Loucy (cell line): ENCODE data around the gene PHACTR1.

Experiments
- H2AFZ ChIP-seq: fragments of 200-600 bp; sonication (generic); 2 replicates; pipeline ENCODE4 v1.6.0; 2016; ENCODE audit warnings: antibody characterized with exemption, mild to moderate bottlenecking, low read length, moderate library complexity
- H3F3A ChIP-seq: fragments of 200-600 bp; 2 replicates; pipeline ENCODE4 v1.6.0; 2016; ENCODE audit warnings: antibody characterized with exemption, low read depth, mild to moderate bottlenecking
- H3K27me3 ChIP-seq: fragments of 200-600 bp; sonication (generic); 2 replicates; pipeline ENCODE4 v1.6.1; 2014; ENCODE audit warnings: low read length, mild to moderate bottlenecking; ENCODE audit not compliant: insufficient read depth, poor library complexity, severe bottlenecking
- H3K36me3 ChIP-seq: fragments of 200-600 bp; sonication (generic); 2 replicates; pipeline ENCODE4 v1.6.1; 2016; ENCODE audit warnings: low read length; ENCODE audit not compliant: insufficient read depth
- H3K4me1 ChIP-seq: fragments of 200-600 bp; sonication (generic); 2 replicates; pipeline ENCODE4 v1.5.1; 2014; ENCODE audit warnings: low read length, mild to moderate bottlenecking; ENCODE audit not compliant: insufficient read depth, poor library complexity, severe bottlenecking
- H3K4me2 ChIP-seq: fragments of 200-600 bp; sonication (generic); 2 replicates; pipeline ENCODE4 v1.6.0; 2014; ENCODE audit warnings: antibody characterized with exemption, low read length, low read depth, mild to moderate bottlenecking; ENCODE audit not compliant: poor library complexity, severe bottlenecking
- H3K4me3 ChIP-seq: fragments of 200-600 bp; sonication (generic); 2 replicates; pipeline ENCODE4 v1.5.1; 2014; ENCODE audit warnings: low read length, mild to moderate bottlenecking, mixed read lengths; ENCODE audit not compliant: poor library complexity, severe bottlenecking
- H3K79me2 ChIP-seq: fragments of 200-600 bp; sonication (generic); 2 replicates; pipeline ENCODE4 v1.6.1; 2014; ENCODE audit warnings: low read length; ENCODE audit not compliant: insufficient read depth
- H3K9ac ChIP-seq: fragments of 200-600 bp; sonication (generic); 2 replicates; pipeline ENCODE4 v1.6.0; 2014; ENCODE audit warnings: mild to moderate bottlenecking, low read depth, low read length, moderate library complexity; ENCODE audit not compliant: poor library complexity, severe bottlenecking
- H3K9me2 ChIP-seq: fragments of 200-600 bp; sonication (generic); replicated peaks from 2 replicates; pipeline ENCODE4 v1.6.1; 2016; ENCODE audit warnings: low read depth, low read length, mixed read lengths
- H3K9me3 ChIP-seq: fragments of 200-600 bp; sonication (generic); 2 replicates; pipeline ENCODE4 v1.6.1; 2014; ENCODE audit warnings: mild to moderate bottlenecking, antibody characterized with exemption, low read length, low read depth; ENCODE audit not compliant: insufficient read depth
- H4K20me1 ChIP-seq: fragments of 200-600 bp; sonication (generic); 2 replicates; pipeline ENCODE4 v1.6.0; 2014; ENCODE audit warnings: antibody characterized with exemption, low read length, mild to moderate bottlenecking; ENCODE audit not compliant: insufficient read depth, poor library complexity, severe bottlenecking
- CTCF ChIP-seq: fragments of 200-600 bp; sonication (generic); conservative IDR thresholded peaks from 2 replicates; pipeline ENCODE4 v1.5.1; 2014; ENCODE audit warnings: mild to moderate bottlenecking, antibody characterized with exemption, low read length
- EZH2phosphoT487 ChIP-seq: fragments of 200-600 bp; IDR thresholded peaks from 2 replicates; pipeline ENCODE4 v1.6.1; 2018; ENCODE audit warnings: antibody characterized with exemption, mild to moderate bottlenecking, moderate library complexity, borderline replicate concordance

The PHACTR1 gene

GRCh38 chr6:12974551-12974950 lies 258.0 kb downstream of the PHACTR1 start:
- Histone ChIP-seq H3K9me2 (no peaks in the 10 kb centered on the region), H3K4me3 (no peak overlapping the region), H3K79me2 (no peaks in the 10 kb centered on the region), H3K9ac (no peak overlapping the region), H3K4me2 (no peak overlapping the region), H3F3A (no peaks in the 10 kb centered on the region), H2AFZ (no peak overlapping the region), H4K20me1 (no peaks in the 10 kb centered on the region), H3K9me3 (no peaks in the 10 kb centered on the region), H3K36me3 (no peaks in the 10 kb centered on the region), H3K4me1 (no peaks in the 10 kb centered on the region), H3K27me3 (no peaks in the 10 kb centered on the region)
- TF ChIP-seq CTCF (no peak), EZH2phosphoT487 (no peak)

GRCh38 chr6:12976366-12976765 lies 259.8 kb downstream of the PHACTR1 start:
- Histone ChIP-seq H3K9ac (no peak overlapping the region), H3K4me2 (no peak overlapping the region), H2AFZ (no peak overlapping the region), H3K9me3 (no peaks in the 10 kb centered on the region), H3K27me3 (no peaks in the 10 kb centered on the region), H3K4me1 (no peaks in the 10 kb centered on the region), H4K20me1 (no peaks in the 10 kb centered on the region), H3K36me3 (no peaks in the 10 kb centered on the region), H3K9me2 (no peaks in the 10 kb centered on the region), H3K4me3 (no peak overlapping the region), H3F3A (no peaks in the 10 kb centered on the region), H3K79me2 (no peaks in the 10 kb centered on the region)
- TF ChIP-seq CTCF (no peak), EZH2phosphoT487 (no peak)

GRCh38 chr6:12977206-12977605 lies 260.6 kb downstream of the PHACTR1 start:
- no peaks in the 10 kb centered on the region for H3K27me3 ChIP-seq

More at GRCh38 chr6:12977206-12977605, 260.6 kb downstream of the PHACTR1 start:
- Histone ChIP-seq H3K9me2 (no peaks in the 10 kb centered on the region), H3F3A (no peaks in the 10 kb centered on the region), H3K9ac (no peak overlapping the region), H3K4me3 (no peak overlapping the region), H2AFZ (no peak overlapping the region), H4K20me1 (no peaks in the 10 kb centered on the region), H3K79me2 (no peaks in the 10 kb centered on the region), H3K36me3 (no peaks in the 10 kb centered on the region), H3K4me2 (no peak overlapping the region), H3K9me3 (no peaks in the 10 kb centered on the region), H3K4me1 (no peaks in the 10 kb centered on the region)
- TF ChIP-seq CTCF (no peak), EZH2phosphoT487 (no peak)
